Activated gamma-delta T cell (primary cell): ENCODE results near the gene RILPL1.
A peak's percentile ranks its signal among the peaks of the same experiment; 100 is the strongest.
"Not testable (repeated sequence)": the region's sequence is repeated elsewhere in the genome, so short reads cannot be mapped to it uniquely, and the experiment has no call there.

ENCODE experiments used
- DNase-seq: peaks from one replicate; lab custom pipeline; 2025; lab: John Stamatoyannopoulos, UW
- total RNA-seq, 2 donors: gene quantifications; one replicate each; lab custom pipeline; 2026; lab: John Stamatoyannopoulos, UW

Gene RILPL1
- 7.3 to 11.7 reads per million in 2 donors for total RNA-seq

- DNase-seq: peak; percentile 42
Measured at GRCh38 chr12:123533672-123534643, at the start of gene RILPL1. RILPL1 (minus strand) TSS chr12:123533719; CDS start chr12:123533482, 237 bp downstream.

- no peak for DNase-seq
Measured at GRCh38 chr12:123580772-123581171, 47.3 kb upstream of the RILPL1 start.

GRCh38 chr12:123578829-123579228 is 45.3 kb upstream of the RILPL1 start:
- DNase-seq: not testable (repeated sequence)

- DNase-seq: no peak
Measured at GRCh38 chr12:123578243-123578642, 44.7 kb upstream of the RILPL1 start.

- no peak for DNase-seq
Measured at GRCh38 chr12:123576611-123577010, 43.1 kb upstream of the RILPL1 start.

GRCh38 chr12:123573870-123574269 is 40.4 kb upstream of the RILPL1 start:
- no peak for DNase-seq

GRCh38 chr12:123572391-123572790 is 38.9 kb upstream of the RILPL1 start:
- no peak for DNase-seq

- DNase-seq: no peak
Measured at GRCh38 chr12:123571343-123571813, 37.9 kb upstream of the RILPL1 start.

- no peak for DNase-seq
Measured at GRCh38 chr12:123559468-123559867, 25.9 kb upstream of the RILPL1 start.

- DNase-seq: not testable (repeated sequence)
Measured at GRCh38 chr12:123558487-123558886, 25.0 kb upstream of the RILPL1 start.

- DNase-seq: not testable (repeated sequence)
Measured at GRCh38 chr12:123554843-123555242, 21.3 kb upstream of the RILPL1 start.

GRCh38 chr12:123554136-123554535 is 20.6 kb upstream of the RILPL1 start:
- DNase-seq: not testable (repeated sequence)

GRCh38 chr12:123550700-123551099 is 17.2 kb upstream of the RILPL1 start:
- no peak for DNase-seq

GRCh38 chr12:123548107-123548506 is 14.6 kb upstream of the RILPL1 start:
- DNase-seq: no peak

- DNase-seq: no peak
Measured at GRCh38 chr12:123546281-123546680, 12.8 kb upstream of the RILPL1 start.

- no peak for DNase-seq
Measured at GRCh38 chr12:123543541-123543940, 10.0 kb upstream of the RILPL1 start.

- no peak for DNase-seq
Measured at GRCh38 chr12:123540899-123541662, 7.6 kb upstream of the RILPL1 start.

- not testable (repeated sequence) for DNase-seq
Measured at GRCh38 chr12:123535952-123536351, 2.4 kb upstream of the RILPL1 start.

GRCh38 chr12:123532808-123533649 is 490 bp downstream of the RILPL1 start:
- DNase-seq: no peak

GRCh38 chr12:123532019-123532418 is 1.5 kb downstream of the RILPL1 start:
- DNase-seq: no peak

GRCh38 chr12:123531091-123531490 is 2.4 kb downstream of the RILPL1 start:
- no peak for DNase-seq
